ENCODE measurements around the gene MTOR.
A peak's percentile ranks its signal among the peaks of the same experiment; 100 is the strongest.
"Not testable (repeated sequence)": the region's sequence is repeated elsewhere in the genome, so short reads cannot be mapped to it uniquely, and the experiment has no call there.

The MTOR gene

DNA sequence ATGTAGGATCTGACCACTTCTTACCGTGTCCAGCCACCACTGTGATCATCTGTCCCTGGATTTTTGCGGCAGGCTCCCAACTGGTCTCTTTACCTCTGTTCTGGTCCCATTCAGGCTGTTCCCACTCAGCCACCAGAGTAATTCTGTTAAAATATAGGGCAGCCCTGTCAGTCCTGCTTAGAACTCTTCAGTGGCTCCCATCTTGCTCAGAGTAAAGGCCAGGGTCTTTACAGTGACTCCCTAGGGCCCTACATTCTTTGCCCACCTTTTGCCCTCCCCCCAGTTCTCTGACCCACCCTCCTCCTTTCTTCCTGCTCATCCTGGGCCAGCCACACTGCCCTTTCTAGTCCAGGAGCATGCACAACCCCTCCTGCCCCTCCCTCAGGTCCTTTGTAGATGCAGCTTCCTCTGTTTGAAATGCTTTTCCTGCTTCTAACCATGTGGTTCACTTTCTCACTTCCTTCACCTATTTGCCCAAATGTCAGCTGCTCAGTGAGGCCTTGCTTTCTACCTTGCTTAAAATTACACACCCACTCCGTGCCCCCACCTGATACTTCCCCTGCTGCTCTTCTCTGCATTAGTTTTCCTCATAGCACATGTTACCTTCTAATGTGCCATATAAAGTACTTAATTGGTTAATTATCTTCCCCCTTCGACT is 18.5 kb upstream of the MTOR start:
- DNase-seq (ENCODE audit: low read depth) = no peak

DNA sequence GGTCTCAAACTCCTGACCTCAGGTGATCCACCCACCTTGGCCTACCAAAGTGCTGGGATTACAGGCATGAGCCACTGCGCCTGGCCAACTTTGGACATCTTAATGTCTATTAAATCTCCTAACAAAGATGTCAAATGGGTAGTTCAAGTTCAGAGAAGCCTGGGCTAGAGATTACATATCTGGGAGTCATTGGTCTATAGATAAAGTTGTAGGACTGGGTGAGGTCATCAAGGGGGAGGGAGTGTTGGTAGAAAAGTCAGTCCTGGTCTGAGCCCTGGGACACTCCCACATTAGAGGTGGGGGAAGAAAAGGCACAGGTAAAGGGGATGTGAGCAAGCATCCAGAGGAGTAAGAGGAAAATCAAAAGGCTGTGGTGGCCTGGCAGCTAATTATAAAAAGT is 17.3 kb upstream of the MTOR start:
- no peak for DNase-seq (ENCODE audit: low read depth)

DNA sequence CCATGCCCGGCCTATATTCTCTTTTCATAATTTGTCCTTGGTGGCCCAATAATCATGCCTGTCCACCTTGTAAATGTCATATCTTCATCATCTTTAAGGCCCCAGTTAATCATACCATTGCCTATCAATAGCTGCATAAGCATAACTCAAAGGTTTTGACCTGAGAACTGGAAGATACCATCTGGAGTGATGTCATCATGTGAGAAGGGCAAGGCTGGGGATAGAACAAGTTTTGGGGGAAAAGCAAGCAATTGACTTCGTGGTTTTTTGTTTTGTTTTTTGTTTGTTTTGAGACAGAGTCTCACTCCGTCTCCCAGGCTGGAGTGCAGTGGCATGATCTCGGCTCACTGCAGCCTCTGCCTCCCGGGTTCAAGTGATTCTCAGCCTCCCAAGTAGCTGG is 16.8 kb upstream of the MTOR start:
- no peak for DNase-seq (ENCODE audit: low read depth)

DNA sequence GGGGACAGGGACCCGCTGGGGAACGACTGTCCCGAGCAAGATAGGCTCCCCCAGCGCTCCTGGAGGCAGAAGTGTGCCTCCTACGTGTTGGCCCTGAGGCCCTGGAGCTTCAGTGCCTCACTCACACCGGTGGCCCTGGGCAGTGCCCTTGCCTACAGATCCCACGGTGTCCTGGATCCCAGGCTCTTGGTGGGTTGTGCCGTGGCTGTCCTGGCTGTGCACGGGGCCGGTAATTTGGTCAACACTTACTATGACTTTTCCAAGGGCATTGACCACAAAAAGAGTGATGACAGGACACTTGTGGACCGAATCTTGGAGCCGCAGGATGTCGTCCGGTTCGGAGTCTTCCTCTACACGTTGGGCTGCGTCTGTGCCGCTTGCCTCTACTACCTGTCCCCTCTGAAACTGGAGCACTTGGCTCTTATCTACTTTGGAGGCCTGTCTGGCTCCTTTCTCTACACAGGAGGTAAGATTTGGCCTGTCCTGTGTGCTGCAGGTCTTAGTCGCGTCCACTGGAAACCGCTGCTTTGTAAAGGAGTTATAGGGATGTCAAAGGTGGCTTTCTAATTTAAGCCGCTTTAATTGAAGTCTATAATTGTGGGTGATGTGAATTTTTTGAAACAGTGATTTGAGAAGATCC is 11.4 kb upstream of the MTOR start:
- DNase-seq (ENCODE audit: low read depth) = no peak

DNA sequence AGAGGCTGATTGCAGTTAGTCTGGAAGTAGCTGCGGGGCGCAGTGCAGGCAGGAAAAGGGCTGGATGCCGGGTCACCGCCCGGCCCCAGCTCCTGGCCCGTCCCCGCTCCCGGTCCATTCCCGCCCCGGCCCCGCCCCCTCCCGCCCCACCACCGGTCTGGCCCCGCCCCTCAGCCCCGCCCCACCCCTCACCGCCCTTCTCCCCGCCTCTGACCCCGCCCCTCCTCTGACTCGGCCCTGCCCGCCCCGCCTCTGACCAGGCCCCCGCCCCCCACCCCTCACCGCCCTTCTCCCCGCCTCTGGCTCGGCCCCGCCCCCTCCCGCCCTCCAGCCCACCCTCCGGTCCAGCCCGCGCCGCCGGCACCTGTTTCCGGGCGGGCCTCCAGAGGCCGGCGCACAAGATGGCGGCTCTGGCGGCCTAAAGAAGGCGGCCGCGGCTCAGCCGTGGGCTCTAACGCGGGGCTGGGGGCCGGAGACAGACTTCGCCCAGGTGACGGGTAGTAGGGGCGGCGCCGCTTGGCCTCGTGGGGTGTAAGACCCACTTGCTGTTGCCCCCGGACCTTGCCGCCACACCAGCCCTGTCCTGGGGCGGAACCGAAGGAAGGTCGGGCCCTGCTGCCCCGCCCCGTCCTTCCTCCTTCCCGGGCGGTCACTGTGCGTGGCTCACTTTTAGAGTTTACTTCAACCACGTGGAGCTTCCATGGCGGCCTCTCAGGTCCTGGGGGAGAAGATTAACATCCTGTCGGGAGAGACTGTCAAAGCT is 10.7 kb upstream of the MTOR start, which contains the start of gene UBIAD1:
Gene UBIAD1, plus strand, starts transcription at position 367 of the 763 bp plus-strand sequence. Its CDS starts 334 bp downstream, at position 701.
- peak; percentile 74 for DNase-seq (ENCODE audit: low read depth)

DNA sequence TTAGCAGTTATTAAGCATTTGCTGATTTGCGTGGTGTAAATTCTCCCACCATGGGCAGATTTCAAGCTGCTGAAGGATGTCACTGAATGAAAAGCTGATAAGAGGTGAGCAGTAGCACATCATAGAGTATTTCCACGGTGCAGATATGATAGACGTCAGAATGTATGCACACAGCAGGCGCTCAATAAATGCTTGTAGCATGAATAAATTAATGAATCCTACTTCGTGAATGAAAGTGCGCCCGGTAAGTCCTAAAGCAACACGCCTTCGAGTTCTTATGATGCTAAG is 10.1 kb upstream of the MTOR start:
- no peak for DNase-seq (ENCODE audit: low read depth)

DNA sequence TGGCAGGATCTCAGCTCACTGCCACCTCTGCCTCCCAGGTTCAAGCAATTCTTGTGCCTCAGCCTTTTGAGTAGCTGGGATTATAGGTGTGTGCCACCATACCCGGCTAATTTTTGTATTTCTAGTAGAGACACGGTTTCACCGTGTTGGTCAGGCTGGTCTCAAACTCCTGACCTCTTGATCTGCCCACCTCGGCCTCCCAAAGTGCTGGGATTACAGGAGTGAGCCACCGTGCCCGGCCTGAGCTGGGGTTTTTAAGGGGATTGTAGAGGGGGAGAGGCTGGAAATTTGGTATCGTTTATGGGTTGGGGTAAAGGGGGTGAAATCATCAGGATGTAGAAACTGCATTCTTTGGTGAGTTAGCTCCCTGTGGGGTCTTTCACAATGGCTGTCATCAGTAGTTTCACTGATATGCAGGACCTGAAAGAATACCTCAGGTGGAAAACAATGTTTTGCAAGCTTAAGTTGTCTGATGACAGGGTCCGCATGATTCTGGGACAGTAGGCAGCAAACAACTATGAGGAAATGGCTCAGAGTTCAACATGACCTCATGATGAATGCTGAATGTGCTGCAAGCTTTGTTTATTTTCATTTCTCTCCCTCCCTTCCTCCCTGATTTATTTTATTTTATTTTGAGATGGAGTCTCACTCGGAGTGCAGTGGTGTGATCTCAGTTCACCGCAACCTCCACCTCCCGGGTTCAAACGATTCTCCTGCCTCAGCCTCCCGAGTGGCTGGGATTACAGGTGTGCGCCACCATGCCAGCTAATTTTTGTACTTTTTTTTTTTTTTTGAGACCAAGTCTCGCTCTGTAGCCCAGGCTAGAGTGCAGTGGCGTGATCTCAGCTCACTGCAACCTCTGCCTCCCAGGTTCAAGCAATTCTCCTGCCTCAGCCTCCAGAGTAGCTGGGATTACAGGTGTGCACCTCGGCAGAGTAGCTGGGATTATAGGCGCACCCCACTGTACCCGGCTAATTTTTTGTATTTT is 5.3 kb upstream of the MTOR start:
- DNase-seq (ENCODE audit: low read depth) = not testable (repeated sequence)

DNA sequence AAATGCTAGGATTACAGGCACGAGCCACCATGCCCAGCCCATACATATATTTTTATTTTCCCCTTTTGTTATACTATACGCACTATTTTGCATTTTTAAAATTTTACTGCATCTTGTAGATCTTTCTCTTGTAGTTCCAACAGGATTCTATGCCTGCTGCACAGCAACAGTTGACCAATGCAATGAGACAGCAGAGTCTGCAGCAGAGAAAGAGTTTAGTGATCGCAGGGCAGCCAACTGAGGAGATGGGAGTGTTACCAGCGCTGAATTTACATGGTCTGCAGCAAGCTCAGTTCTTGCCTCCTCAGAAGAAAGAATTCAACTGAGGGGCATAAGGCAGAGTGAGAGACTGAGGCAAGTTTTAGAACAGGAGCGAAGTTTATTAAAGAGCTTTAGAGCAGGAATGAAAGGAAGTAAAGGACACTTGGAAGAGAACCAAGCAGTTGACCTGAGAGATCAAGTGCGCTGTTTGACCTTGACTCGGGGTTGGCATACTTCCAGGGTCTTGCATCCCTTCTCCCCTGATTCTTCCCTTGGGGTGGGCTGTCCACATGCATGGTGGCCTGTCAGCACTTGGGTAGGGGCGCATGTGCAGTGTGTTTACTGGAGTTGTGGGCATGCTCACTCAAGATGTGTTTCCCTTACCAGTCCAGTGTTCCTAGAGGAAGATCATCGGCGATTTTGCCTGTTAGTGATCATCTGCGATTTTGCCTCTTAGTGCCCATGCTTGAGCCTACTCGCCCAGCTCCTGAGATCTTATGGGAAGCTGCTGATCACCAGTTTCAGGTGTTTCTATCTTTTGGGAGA is 4.1 kb upstream of the MTOR start:
- no peak for DNase-seq (ENCODE audit: low read depth)

DNA sequence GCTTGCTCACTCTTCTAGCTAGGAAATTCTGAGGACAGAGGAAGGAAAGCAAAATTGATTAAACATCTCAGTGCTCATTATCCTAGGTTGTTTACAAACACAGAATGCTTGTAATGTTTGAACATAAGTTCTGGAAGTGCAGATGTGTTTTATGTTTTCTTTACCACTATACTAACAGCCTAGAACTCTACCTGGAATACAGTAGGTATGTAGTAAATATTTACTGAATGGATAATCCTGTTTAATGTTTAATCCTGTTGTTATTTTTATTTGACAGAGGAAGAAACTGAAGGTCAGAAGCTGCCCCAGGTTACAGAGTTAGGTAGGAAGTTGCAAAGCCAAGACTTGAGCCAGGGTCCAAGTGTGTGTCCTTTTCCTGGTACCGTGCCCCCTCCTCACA is 6.1 kb downstream of the MTOR start:
- DNase-seq (ENCODE audit: low read depth) = no peak

DNA sequence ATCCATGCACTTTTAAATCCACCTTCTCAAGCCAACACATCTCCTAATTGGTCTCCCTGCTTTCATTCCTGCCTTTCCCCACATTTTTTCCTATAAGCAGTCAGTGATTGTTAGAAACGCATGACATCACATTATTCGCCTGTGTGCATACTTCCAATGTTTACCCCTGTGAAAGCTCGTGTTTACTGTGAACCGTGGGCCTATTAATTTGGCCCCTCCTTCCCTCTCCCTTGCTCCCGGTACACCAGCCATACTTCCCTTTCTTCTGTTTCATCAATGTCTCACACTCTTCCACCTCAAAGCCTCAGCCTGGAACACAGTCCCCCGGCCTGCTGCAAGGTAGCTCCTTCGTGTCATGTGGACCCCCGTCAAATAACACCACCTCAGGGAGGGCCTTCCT is 9.1 kb downstream of the MTOR start:
- DNase-seq (ENCODE audit: low read depth) = no peak

DNA sequence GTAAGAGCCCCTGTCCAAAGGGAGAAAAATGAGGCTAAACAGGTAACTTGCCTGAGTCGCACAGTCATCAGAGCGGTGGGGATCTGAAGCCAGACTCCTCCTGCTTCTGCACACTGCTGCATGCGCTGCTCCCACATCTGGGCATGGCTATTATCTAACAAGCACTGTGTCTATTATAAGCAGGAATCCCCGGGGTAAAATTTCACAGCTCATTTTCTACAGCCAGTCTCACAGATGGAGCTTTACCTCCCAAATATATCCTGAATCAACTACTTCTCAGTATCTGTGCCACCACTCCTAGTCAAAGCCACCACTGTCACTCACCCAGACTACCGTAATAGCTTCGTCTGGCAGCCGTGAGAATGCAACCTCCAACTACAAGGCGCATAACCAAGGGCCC is 9.8 kb downstream of the MTOR start:
- no peak for DNase-seq (ENCODE audit: low read depth)

DNA sequence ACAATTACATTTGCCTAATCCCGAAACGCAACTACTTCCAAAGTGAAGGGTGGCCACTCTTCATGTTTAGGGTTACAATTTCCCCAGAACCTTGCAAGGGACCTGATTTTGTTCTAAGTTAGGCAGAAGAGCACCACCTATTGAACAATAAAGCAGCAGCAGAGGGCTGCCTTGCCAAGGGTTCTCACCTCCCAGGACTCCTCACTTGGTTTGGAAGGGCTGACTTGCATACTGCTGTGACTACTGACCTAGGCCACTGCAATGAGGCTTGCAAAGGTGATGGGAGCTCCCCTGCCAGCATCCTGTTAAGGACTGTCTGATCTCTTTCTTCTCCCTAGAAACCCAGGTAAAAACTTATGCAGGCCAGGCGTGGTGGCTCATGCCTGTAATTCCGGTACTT is 14.2 kb downstream of the MTOR start:
- no peak for DNase-seq (ENCODE audit: low read depth)

DNA sequence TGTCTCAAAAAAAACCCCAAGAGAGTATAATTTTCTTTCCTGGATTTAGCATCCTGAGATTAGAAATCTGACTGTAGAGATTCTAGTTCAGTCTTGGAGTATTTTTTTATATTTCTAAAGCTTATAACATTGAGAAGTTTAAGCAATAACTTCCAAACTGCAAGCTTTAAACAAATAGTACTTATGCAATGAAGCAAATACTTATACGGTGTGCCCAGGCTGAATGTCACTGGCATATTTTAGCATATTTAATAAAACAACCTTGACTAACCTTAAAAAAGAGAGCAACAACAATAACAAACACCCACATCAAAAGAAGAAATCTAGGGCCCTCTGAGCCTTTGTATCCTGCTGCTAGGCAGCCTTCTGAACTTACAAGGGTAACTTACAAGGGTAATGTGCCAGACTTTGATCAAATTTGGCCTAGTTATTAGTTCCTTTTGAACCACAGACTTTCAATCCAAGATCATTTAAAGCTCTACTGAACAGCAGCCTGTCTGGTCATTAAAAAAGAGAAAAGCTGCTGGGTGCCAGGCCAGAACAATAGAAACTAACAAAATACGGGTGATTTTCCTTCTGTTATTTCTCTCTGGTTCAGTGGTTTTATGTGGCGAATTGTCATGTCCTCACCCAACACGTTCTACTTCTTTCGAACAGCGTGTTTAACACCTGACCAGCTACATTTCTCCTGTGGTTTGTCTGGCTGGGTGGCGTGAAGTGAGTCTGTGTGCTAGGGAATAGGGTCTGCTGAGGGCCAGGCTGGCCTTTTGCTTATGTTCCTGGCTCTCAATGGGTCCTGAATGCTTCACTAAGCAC is 16.2 kb downstream of the MTOR start:
- DNase-seq (ENCODE audit: low read depth) = no peak

DNA sequence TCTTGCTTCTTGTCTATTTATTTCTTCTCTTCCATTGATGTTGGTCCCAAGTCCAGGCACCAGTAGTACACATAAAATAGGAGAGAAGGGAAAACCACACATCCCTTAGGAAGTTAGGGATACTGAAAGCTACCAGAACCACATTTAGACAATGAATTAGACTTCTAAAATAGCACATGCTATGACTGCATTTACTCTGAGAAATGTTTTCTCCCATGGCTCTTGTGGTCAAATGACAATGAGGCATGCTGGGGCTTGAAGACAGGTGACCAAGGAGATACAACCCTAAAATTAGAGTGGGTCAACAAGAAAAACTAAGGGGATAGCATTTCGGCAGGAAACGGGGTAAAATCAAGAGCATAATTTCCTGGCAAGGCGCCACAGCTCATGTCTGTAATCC is 17.1 kb downstream of the MTOR start:
- DNase-seq (ENCODE audit: low read depth) = no peak

DNA sequence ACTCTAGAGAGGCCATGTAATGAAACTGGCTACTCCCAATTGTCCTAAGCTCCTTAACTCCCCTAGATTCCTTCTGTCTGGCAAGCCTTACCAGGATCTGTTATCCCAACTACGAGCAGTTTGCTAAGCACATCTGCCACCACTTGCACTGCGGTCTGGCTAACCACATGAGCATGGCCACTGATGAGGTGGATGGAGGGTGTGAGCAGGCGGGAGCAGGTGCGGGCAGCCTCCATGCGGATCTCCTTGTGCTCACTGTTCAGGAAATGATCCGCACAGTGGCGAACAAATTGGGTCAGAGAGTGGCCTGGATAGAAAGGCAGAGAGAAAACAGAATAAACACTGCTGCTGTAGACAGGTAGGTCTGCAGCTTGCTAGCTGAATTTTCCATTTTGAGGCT is 24.0 kb downstream of the MTOR start:
- DNase-seq (ENCODE audit: low read depth) = no peak

DNA sequence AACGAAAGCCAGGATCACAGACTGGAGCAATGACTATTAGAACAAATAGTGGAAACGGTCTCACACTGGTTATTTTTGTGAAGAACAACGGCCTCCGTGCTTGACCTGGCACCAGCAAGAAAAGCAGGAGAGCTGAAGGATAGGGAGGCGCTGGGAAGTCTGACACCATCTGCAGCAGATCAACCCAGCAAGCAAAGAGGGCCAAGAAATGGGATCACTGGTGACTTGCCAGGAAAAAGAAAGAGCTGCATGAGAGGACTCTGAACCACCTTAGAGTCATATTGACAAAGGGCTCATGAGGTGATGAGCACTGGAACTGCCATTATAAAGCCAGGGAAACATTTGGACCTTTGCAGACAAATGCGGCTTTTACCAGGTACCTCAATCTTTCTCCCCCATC is 25.0 kb downstream of the MTOR start:
- DNase-seq (ENCODE audit: low read depth) = no peak

DNA sequence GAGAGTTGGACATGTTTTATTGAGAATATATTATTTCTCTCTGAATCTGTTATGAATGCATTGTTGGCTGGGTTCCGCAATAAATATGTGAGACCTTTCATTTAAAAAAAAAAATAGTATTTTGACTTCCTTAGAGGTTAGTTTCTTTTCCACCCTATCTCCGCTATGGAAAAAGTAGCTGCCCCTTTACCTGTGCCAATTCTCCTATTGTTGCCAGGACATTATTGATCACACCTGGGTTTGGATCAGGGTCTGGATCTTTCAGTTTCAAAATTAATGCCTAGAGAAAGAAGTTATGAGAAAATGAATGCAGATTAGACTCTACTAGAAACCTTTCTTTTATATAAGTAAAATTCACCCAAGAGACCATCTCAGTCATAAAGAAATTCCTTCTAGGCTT is 29.1 kb downstream of the MTOR start:
- DNase-seq (ENCODE audit: low read depth) = no peak

DNA sequence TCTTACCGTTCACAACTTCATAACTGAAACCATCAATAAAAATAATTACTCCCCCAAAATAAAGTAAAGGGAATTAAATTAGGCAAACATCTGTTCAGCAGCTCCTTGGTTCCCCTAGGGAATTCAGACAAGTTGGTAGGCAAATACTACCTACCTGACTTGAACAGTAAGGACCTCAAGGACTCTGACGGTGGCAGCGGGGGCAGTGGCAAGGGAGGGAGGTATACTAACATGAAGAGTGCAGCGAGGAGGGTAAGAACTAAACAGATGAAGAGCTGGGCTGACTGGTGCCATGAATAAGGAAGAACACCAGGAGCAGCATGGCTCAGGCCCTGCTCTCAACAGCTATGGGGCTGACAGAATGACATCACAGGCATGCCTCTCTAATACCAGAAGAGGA is 33.1 kb downstream of the MTOR start:
- no peak for DNase-seq (ENCODE audit: low read depth)

DNA sequence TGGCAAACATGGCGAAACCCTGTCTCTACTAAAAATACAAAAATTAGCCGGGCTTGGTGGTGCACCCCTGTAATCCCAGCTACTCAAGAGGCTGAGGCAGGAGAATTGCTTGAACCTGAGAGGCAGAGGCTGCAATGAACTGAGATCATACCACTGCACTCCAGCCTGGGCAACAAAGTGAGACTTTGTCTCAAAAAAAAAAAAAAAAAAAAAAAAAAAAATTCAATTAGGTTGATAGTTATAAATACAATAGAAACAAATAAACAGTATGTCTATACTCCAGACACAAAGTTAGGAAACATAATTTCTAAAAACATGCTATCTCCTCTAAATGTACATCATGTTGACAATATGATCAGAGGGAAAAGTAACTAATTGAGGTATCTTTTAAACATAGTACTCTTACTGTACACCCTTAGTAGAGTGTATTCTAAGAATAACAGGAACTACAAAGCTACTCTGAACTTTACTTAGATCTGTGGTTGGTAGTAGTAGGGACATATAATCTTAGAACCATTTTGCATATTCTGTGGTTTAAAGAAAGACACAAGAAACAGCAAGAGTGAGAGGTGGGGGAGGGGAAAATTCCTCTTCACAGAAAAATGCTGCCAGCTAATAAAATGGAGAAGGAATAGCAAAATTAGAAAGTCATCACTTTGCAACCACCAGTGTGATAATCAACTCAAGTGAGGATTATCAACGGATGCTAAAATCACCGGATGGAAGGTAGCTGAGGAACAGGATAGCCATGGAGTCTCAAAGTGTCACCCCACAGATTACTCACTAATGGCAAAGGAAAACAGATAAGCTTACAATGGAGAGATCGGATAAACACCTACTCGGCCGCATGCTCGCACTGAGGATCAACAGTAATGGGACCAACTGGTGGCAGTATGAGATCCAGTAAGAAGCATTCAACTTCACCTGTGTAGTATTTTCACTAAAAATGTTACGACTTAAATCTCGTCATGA is 35.0 kb downstream of the MTOR start:
- no peak for DNase-seq (ENCODE audit: low read depth)
